Measurements from ENCODE around the gene SHROOM3. TPM values are rescaled to one million over a fixed set of nuclear protein-coding genes. Genes with fewer than 3 reads are reported as not detected.

Gene SHROOM3
- total and polyA plus RNA-seq, 2 donors from 2014 or later: 5.5 to 67.3 TPM

- peak overlapping the region in 2 of 3 donors; percentile 22 to 24 for H3K4me3 ChIP-seq (ENCODE audit: low read length in 3 of 3)
- intact Hi-C loops (cut with DNase I): no loop called here
- no peak for FAIRE-seq
These were observed 176.7 kb downstream of the SHROOM3 start for GRCh38 chr4:76611616-76612207.

GRCh38 chr4:76614589-76614988 lies 179.6 kb downstream of the SHROOM3 start:
- Histone ChIP-seq H3K27ac (ENCODE audit: low read depth in 2 of 2, low read length in 2 of 2) (no peak overlapping the region), H3K9ac (ENCODE audit: low read length in 3 of 3) (no peak overlapping the region), H3K36me3 (ENCODE audit: control insufficient read depth in 2 of 3, insufficient read depth in 3 of 3, low read length in 3 of 3) (no peaks in the 10 kb centered on the region), H3K4me3 (ENCODE audit: low read length in 3 of 3) (no peak overlapping the region), H3K4me1 (ENCODE audit: control insufficient read depth in 2 of 3, insufficient read depth in 2 of 3, low read depth in 1 of 3, low read length in 3 of 3) (peaks cover 6 to 26% (median 7%) of the 10 kb centered on the region in 3 donors), H3K27me3 (ENCODE audit: control insufficient read depth, insufficient read depth, low read length) (no peaks in the 10 kb centered on the region), H3K9me3 (ENCODE audit: control insufficient read depth in 2 of 3, insufficient read depth in 1 of 3, low read length in 3 of 3) (no peaks in the 10 kb centered on the region)
- FAIRE-seq (no peak), DNase-seq (no peak)
- TF ChIP-seq CTCF (IDR thresholded peaks at IDR 0.05; ENCODE audit: borderline replicate concordance, extremely low read depth, insufficient read depth): no peak
- intact Hi-C loops (cut with DNase I): no loop called here

More at GRCh38 chr4:76611616-76612207, 176.7 kb downstream of the SHROOM3 start:
- DNase-seq: peak in 3 of 5 donors; percentile 35 to 84 (median 48)
- Histone ChIP-seq H3K36me3 (ENCODE audit: control insufficient read depth in 2 of 3, insufficient read depth in 3 of 3, low read length in 3 of 3) (no peaks in the 10 kb centered on the region), H3K9me3 (ENCODE audit: control insufficient read depth in 2 of 3, insufficient read depth in 1 of 3, low read length in 3 of 3) (no peaks in the 10 kb centered on the region), H3K4me1 (ENCODE audit: control insufficient read depth in 2 of 3, insufficient read depth in 2 of 3, low read depth in 1 of 3, low read length in 3 of 3) (peaks cover 14 to 30% (median 17%) of the 10 kb centered on the region in 3 donors), H3K27ac (ENCODE audit: low read depth in 2 of 2, low read length in 2 of 2) (peak overlapping the region; percentile 80 to 88), H3K9ac (ENCODE audit: low read length in 3 of 3) (peak overlapping the region in 2 of 3 donors; percentile 42 to 55), H3K27me3 (ENCODE audit: control insufficient read depth, insufficient read depth, low read length) (no peaks in the 10 kb centered on the region)
- no peak for TF ChIP-seq CTCF (IDR thresholded peaks at IDR 0.05; ENCODE audit: borderline replicate concordance, extremely low read depth, insufficient read depth)

GRCh38 chr4:76615999-76616398 lies 181.0 kb downstream of the SHROOM3 start:
- Histone ChIP-seq H3K36me3 (ENCODE audit: control insufficient read depth in 2 of 3, insufficient read depth in 3 of 3, low read length in 3 of 3) (no peaks in the 10 kb centered on the region), H3K27me3 (ENCODE audit: control insufficient read depth, insufficient read depth, low read length) (no peaks in the 10 kb centered on the region), H3K27ac (ENCODE audit: low read depth in 2 of 2, low read length in 2 of 2) (no peak overlapping the region), H3K4me3 (ENCODE audit: low read length in 3 of 3) (no peak overlapping the region), H3K9me3 (ENCODE audit: control insufficient read depth in 2 of 3, insufficient read depth in 1 of 3, low read length in 3 of 3) (no peaks in the 10 kb centered on the region), H3K9ac (ENCODE audit: low read length in 3 of 3) (no peak overlapping the region), H3K4me1 (ENCODE audit: control insufficient read depth in 2 of 3, insufficient read depth in 2 of 3, low read depth in 1 of 3, low read length in 3 of 3) (peaks cover 6 to 20% (median 7%) of the 10 kb centered on the region in 3 donors)
- FAIRE-seq (no peak), DNase-seq (no peak)
- no peak for TF ChIP-seq CTCF (IDR thresholded peaks at IDR 0.05; ENCODE audit: borderline replicate concordance, extremely low read depth, insufficient read depth)
- intact Hi-C loops (cut with DNase I): no loop called here

Measured in kidney (tissue), 14 donors.